Measurements from ENCODE around the gene CHID1. TPM values are rescaled to one million over a fixed set of nuclear protein-coding genes. Genes with fewer than 3 reads are reported as not detected.
A peak's percentile ranks its signal among the peaks of the same experiment; 100 is the strongest.

CHID1 gene
- total and polyA plus RNA-seq, 9 of the 15 experiments (the other 6 are each of a cell fraction or from before 2014, with no cell fraction given) = 15.1 to 108 (median 39.8) TPM

- peaks cover 15% of the 10 kb centered on the region; the same call in 1 of the 2 replicates for H4K20me1 ChIP-seq (replicated peaks; ENCODE audit: control insufficient read depth, insufficient read depth, low read length)
- ChIA-PET POLR2A (interaction anchor here (0.5 to 1.1 kb wide), 2 partner anchors 10 to 13 kb away, joined by 3 to 5 read pairs; partner anchors contain the start of gene AP2A2), CTCF (ENCODE audit: low intra/inter-chr PET ratio) (no interaction called here)
- H3K9me1 ChIP-seq (ENCODE audit: control insufficient read depth, insufficient read depth, low read length) = no peaks in the 10 kb centered on the region
- WGBS (ENCODE audit: insufficient coverage, low coverage, missing lambda C conversion rate) = 82% methylated on average over 8 of the region's 14 CpGs
- TF ChIP-seq TCF7L2 (IDR thresholded peaks at IDR 0.05; ENCODE audit: low read depth, low read length) = no peak
- TF ChIP-seq MBD1 (CRISPR knock-in tag; IDR thresholded peaks at IDR 0.05) = no peak
- TF ChIP-seq DPF2 (IDR thresholded peaks at IDR 0.05) = no peak
- TF ChIP-seq TEAD1 (CRISPR knock-in tag; IDR thresholded peaks at IDR 0.05) = no peak
- no peak for TF ChIP-seq ZNF764 (CRISPR knock-in tag; IDR thresholded peaks at IDR 0.05; ENCODE audit: low read depth)
- TF ChIP-seq CBX1 (IDR thresholded peaks at IDR 0.05; ENCODE audit: low read depth) = no peak
- TF ChIP-seq POLR2A (conservative IDR thresholded peaks at IDR 0.05) = no peak
- TF ChIP-seq HNRNPH1 (optimal IDR thresholded peaks at IDR 0.05; ENCODE audit: low read depth, low read length) = no peak
- TF ChIP-seq KDM2B (CRISPR knock-in tag; IDR thresholded peaks at IDR 0.05) = no peak
- no peak for TF ChIP-seq CGGBP1 (CRISPR knock-in tag; IDR thresholded peaks at IDR 0.05)
- H3K4me2 ChIP-seq (ENCODE audit: insufficient read depth, low read length) = no peak overlapping the region
- ATAC-seq = no peak
- H3K79me2 ChIP-seq (ENCODE audit: control insufficient read depth, insufficient read depth, low read length) = peaks cover 33% of the 10 kb centered on the region
- DNase-seq (ENCODE audit: extremely low read depth in 1 of 4, low spot score in 3 of 4) = no peak
- no peaks in the 10 kb centered on the region for H3K9me3 ChIP-seq (replicated peaks; ENCODE audit: control insufficient read depth, insufficient read depth, low read depth, low read length)
- no peak overlapping the region for H3K27ac ChIP-seq (ENCODE audit: extremely low read depth, low read depth, low read length)
- in situ Hi-C loops (cut with MboI) (no loop called here), intact Hi-C loops (cut with micrococcal nuclease) (loop anchor here (10.0 kb wide), 1 partner anchor 67 kb away; the partner anchor contains the start of genes POLR2L and TSPAN4)
- peaks cover 37 to 60% of the 10 kb centered on the region in 2 experiments for H3K4me1 ChIP-seq (replicated peaks in 1 of 2; ENCODE audit: control insufficient read depth in 2 of 2, insufficient read depth in 2 of 2, low read length in 2 of 2)
- H3K36me3 ChIP-seq (ENCODE audit: control insufficient read depth, insufficient read depth, low read length) = peaks cover 23% of the 10 kb centered on the region; the same call in 2 of the 3 replicates
- H3K4me3 ChIP-seq = no peak overlapping the region
- no peaks in the 10 kb centered on the region for H3K27me3 ChIP-seq (ENCODE audit: control insufficient read depth in 2 of 2, insufficient read depth in 2 of 2, low read length in 2 of 2)
- FAIRE-seq = no peak
- no TSS peak for BruUV-seq (replicated peaks)
- no peak overlapping the region for H3K9ac ChIP-seq (ENCODE audit: insufficient read depth in 1 of 2, low read depth in 2 of 2, low read length in 2 of 2)
- peak overlapping the region; percentile 86 for H2AFZ ChIP-seq (ENCODE audit: low read depth, low read length)
These were observed 1.7 kb upstream of the CHID1 start for GRCh38 chr11:912266-912665.
